ENCODE measurements around the gene ETNK2. TPM values are rescaled to one million over a fixed set of nuclear protein-coding genes. Genes with fewer than 3 reads are reported as not detected.

Gene ETNK2
- total and polyA plus RNA-seq, 2 donors from 2014 or later: 33.3 to 166 TPM

DNA sequence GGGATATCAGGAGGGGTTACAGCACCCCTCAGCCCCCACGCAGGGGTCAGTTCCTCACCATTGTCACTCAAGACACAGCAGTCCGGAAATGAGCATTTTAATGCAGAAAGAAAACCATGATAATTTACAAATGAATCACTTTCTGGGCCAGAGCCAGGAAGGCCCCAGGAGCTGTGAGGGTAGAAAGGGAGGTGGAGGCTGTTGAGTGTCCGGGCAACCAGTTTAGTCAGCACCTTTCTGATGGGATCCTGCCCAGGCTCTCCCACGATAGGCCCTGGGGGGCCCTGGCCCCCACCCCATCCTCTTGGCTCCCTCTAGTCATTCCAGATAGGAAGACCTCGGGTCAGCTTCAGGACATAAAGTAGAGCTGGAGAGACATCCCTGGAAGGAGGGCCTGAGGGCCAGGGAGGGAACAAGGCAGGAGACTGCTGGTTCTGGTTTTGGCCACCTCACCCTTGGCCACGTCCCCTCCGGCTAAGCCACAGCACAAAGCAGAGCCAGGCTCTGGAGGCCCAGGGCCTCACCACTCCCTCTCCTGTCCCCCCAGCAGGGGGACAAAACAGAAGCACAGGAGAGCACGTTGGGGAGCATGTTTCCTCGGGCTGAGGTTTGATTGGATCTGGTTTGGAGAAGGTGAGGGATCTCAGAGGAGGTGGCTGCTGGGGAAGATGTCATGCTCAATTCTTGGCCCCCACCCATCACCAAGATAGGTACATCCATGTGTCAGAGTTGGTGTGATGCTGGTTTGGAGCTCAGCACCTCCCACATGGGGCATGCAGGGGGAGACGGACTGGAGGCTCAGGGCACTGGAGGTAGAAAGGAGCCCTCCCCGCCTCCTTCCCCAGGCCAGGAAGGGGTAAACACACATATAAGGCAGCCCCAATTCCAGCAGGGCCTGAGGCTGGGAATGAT lies 20.6 kb downstream of the ETNK2 start:
- H3K9me3 ChIP-seq (ENCODE audit: control insufficient read depth in 2 of 3, insufficient read depth in 1 of 3, low read length in 3 of 3): no peaks in the 10 kb centered on the region
- H3K27me3 ChIP-seq (ENCODE audit: control insufficient read depth, insufficient read depth, low read length): no peaks in the 10 kb centered on the region
- peak overlapping the region in 1 of 3 donors; percentile 8 for H3K4me3 ChIP-seq (ENCODE audit: low read length in 3 of 3)
- intact Hi-C loops (cut with DNase I): loop anchor here (5.0 kb wide), 1 partner anchor 259 kb away; no protein-coding TSS in a partner anchor
- peak overlapping the region in 1 of 3 donors; percentile 35 for H3K9ac ChIP-seq (ENCODE audit: low read length in 3 of 3)
- H3K27ac ChIP-seq (ENCODE audit: low read depth in 2 of 2, low read length in 2 of 2): peak overlapping the region; percentile 94 to 96
- FAIRE-seq (no peak), DNase-seq (no peak)
- H3K4me1 ChIP-seq (ENCODE audit: control insufficient read depth in 2 of 3, insufficient read depth in 2 of 3, low read depth in 1 of 3, low read length in 3 of 3): peaks cover 0 to 49% (median 45%) of the 10 kb centered on the region in 3 donors
- TF ChIP-seq, protein P1, sequence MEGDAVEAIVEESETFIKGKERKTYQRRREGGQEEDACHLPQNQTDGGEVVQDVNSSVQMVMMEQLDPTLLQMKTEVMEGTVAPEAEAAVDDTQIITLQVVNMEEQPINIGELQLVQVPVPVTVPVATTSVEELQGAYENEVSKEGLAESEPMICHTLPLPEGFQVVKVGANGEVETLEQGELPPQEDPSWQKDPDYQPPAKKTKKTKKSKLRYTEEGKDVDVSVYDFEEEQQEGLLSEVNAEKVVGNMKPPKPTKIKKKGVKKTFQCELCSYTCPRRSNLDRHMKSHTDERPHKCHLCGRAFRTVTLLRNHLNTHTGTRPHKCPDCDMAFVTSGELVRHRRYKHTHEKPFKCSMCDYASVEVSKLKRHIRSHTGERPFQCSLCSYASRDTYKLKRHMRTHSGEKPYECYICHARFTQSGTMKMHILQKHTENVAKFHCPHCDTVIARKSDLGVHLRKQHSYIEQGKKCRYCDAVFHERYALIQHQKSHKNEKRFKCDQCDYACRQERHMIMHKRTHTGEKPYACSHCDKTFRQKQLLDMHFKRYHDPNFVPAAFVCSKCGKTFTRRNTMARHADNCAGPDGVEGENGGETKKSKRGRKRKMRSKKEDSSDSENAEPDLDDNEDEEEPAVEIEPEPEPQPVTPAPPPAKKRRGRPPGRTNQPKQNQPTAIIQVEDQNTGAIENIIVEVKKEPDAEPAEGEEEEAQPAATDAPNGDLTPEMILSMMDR (IDR thresholded peaks at IDR 0.05; ENCODE audit: borderline replicate concordance, extremely low read depth, insufficient read depth): no peak
- H3K36me3 ChIP-seq (ENCODE audit: control insufficient read depth in 2 of 3, insufficient read depth in 3 of 3, low read length in 3 of 3): peaks cover 0 to 29% (median 12%) of the 10 kb centered on the region in 3 donors

DNA sequence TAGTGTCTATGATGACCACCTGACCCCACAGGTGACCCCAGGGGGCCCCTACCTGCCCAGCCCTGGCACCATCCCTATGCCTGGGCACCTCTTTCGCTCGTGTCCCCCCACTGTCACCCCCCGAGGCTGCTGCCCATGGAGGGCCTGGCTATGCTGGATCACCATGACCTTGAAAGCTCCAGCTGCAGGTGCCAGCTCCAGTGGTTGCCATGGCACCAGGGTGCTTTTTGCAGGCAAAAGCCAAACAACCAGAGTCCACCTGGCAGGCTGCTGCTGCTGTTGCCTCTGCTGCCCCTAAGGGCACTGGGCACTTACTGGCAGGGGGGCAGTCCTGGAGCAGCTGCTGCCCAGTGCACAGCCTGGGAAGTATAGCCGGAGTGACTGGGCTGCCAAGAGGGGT lies 21.7 kb downstream of the ETNK2 start:
- peaks cover 0 to 51% (median 49%) of the 10 kb centered on the region in 3 donors for H3K4me1 ChIP-seq (ENCODE audit: control insufficient read depth in 2 of 3, insufficient read depth in 2 of 3, low read depth in 1 of 3, low read length in 3 of 3)
- H3K36me3 ChIP-seq (ENCODE audit: control insufficient read depth in 2 of 3, insufficient read depth in 3 of 3, low read length in 3 of 3): peaks cover 0 to 30% (median 17%) of the 10 kb centered on the region in 3 donors
- H3K9me3 ChIP-seq (ENCODE audit: control insufficient read depth in 2 of 3, insufficient read depth in 1 of 3, low read length in 3 of 3): no peaks in the 10 kb centered on the region
- peak; percentile 56 to 80 (median 63) for DNase-seq
- peak overlapping the region; percentile 94 to 96 for H3K27ac ChIP-seq (ENCODE audit: low read depth in 2 of 2, low read length in 2 of 2)
- H3K9ac ChIP-seq (ENCODE audit: low read length in 3 of 3): peak overlapping the region in 1 of 3 donors; percentile 79
- TF ChIP-seq, protein P1 (IDR thresholded peaks at IDR 0.05; ENCODE audit: borderline replicate concordance, extremely low read depth, insufficient read depth): no peak
- intact Hi-C loops (cut with DNase I): loop anchor here (5.0 kb wide), 1 partner anchor 258 kb away; no protein-coding TSS in a partner anchor
- H3K27me3 ChIP-seq (ENCODE audit: control insufficient read depth, insufficient read depth, low read length): no peaks in the 10 kb centered on the region
- H3K4me3 ChIP-seq (ENCODE audit: low read length in 3 of 3): peak overlapping the region in 1 of 3 donors; percentile 10
- no peak for FAIRE-seq

DNA sequence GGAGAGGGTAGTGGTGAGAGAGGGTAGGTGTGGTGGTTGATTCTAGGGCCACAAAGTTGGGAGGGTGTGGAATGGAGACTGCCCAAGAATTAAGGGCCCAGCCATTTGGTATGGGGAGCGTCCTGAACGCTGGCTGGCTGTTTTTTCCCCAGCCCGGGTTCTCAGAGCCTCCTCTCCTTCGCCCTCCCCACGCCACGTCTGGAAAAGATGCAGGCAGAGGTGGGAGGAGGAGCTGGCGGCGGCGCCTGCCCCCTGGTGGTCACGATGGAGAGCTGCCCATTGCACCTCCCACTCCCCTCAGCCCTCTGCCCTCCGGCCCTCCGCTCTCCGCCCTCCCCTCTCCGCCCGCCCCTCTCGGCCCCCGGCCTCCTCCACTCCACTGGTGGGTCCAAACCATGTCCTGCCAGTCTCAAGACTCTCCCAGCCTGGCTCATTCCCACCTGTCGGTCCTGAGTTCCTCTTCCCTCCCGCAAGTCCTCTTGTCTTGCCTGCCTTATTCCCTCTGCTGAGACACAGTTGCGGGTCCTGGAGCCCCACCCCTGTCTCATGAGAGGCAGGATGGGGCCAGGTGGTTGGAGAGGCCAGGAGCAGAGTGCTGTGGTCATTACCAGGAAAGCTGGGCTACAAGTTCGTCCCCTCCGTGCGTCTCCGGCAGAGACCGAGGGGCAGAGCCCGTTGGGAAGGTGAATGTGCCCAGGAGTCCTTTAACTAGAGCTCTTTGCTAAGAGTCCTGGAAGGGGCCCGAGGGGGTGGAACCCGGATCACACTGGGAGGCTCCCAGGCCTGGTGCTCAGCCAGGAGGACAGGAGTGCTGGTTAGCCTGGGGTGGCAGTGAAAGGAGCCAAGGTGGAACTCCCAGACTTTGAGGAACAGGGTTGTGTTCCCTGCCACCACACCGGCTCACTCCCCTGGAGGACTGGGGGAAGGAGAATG lies 22.6 kb downstream of the ETNK2 start:
- DNase-seq (peak; percentile 82 to 89 (median 85)), FAIRE-seq (no peak)
- intact Hi-C loops (cut with DNase I): no loop called here
- H3K4me1 ChIP-seq (ENCODE audit: control insufficient read depth in 2 of 3, insufficient read depth in 2 of 3, low read depth in 1 of 3, low read length in 3 of 3): peaks cover 0 to 51% (median 49%) of the 10 kb centered on the region in 3 donors
- no peaks in the 10 kb centered on the region for H3K27me3 ChIP-seq (ENCODE audit: control insufficient read depth, insufficient read depth, low read length)
- peak overlapping the region in 2 of 3 donors; percentile 56 to 66 for H3K4me3 ChIP-seq (ENCODE audit: low read length in 3 of 3)
- peak overlapping the region in 2 of 3 donors; percentile 79 to 80 for H3K9ac ChIP-seq (ENCODE audit: low read length in 3 of 3)
- TF ChIP-seq, protein P1 (IDR thresholded peaks at IDR 0.05; ENCODE audit: borderline replicate concordance, extremely low read depth, insufficient read depth): peak; percentile 94
- H3K27ac ChIP-seq (ENCODE audit: low read depth in 2 of 2, low read length in 2 of 2): peak overlapping the region; percentile 94 to 96
- H3K36me3 ChIP-seq (ENCODE audit: control insufficient read depth in 2 of 3, insufficient read depth in 3 of 3, low read length in 3 of 3): peaks cover 2 to 29% (median 17%) of the 10 kb centered on the region in 3 donors
- no peaks in the 10 kb centered on the region for H3K9me3 ChIP-seq (ENCODE audit: control insufficient read depth in 2 of 3, insufficient read depth in 1 of 3, low read length in 3 of 3)
